Activated T-cell treated with anti-CD3 and anti-CD28 coated beads for 48 hours (primary cell): ENCODE measurements around the gene EAF1.
"Not testable (repeated sequence)": the region's sequence is repeated elsewhere in the genome, so short reads cannot be mapped to it uniquely, and the experiment has no call there.

Experiments
- DNase-seq: peaks from one replicate; pipeline ENCODE4 v3.0.0-alpha.2; 2020; ENCODE audit warnings: low read depth

EAF1 gene

DNA sequence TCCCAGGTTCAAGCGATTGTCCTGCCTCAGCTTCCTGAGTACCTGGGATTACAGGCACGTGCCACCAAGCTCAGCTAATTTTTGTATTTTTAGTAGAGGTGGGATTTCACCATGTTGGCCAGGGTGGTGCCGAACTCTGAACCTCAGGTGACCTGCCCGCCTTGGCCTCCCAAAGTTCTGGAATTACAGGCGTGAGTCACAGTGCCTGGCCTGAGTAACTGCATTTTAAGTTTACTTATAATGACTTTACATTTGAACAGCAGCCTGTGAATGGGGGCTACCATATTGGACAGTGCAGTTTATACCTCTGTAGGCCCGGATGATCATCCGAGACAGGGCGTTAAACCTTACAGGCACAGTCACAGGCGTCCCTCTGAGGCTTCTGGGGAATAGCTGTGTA, 24.8 kb downstream of the EAF1 start:
- DNase-seq, result no peak

DNA sequence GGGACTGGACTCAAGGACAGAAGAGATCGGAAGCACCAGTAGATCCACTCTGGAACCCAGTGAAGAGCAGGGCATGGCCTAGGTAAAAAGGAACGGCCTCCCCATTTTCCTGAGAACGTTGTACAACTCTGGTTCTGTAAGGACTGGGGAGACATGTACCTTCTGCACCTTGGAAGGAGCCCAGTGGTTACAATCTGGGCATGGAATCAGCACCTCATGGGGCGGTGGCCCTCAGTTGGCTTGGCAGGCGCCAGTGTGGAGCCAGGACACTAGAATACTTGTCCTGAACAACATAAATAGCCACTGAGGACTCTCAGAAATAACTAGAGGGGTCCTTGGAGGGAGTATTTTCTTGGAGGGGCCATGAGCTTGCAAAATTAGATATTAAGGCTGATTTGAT, 25.6 kb downstream of the EAF1 start:
- DNase-seq, result no peak

DNA sequence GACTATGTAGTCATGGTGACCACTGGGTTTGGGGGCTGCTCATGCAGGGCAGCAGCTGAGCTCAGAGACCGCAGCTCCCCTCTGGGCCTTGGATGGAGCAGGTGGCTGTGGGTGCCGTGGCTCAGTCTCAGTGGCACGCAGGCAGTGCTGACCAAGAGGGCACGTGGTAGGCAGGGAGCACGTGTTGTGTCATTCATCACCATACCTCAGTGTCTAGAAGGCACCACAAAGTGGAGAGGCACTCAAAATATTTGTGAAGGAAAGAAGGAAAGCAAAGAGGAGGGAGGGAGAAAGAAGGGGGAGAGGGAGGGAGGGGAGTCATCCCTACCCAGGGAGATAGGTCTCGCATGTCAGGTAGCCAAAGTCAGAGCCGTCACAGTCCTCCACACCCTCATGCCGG, 26.1 kb downstream of the EAF1 start:
- DNase-seq, result no peak

DNA sequence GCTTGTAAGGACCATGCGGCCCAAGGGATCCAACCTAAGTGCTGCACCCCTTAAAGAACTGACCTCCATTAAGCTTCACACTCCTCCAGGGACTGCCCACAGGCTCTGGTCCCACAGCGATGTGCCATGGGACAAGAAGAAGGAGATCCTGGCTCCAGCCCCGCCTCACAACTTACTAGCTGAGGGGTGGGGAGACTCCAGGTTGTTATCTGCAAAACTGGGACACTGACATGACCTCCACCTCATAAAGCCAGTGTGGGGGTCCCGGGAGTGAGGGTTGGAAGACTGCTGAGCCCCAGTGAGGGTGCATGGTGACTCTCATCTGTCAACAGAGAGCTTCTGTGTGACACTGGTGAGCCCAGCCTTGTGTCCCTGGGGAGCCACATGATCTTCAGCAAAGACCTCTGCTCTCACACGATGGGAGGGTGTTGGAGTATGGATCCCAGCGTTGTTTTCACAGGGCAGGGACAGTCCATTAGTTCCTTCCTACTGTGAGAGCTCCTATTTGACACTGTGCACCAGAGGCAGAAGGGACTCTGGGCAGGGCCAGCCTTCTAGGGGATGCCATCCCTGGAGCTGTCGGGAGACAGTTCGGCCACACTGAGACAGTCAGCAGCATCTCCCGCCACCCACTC, 26.7 kb downstream of the EAF1 start:
- no peak for DNase-seq

DNA sequence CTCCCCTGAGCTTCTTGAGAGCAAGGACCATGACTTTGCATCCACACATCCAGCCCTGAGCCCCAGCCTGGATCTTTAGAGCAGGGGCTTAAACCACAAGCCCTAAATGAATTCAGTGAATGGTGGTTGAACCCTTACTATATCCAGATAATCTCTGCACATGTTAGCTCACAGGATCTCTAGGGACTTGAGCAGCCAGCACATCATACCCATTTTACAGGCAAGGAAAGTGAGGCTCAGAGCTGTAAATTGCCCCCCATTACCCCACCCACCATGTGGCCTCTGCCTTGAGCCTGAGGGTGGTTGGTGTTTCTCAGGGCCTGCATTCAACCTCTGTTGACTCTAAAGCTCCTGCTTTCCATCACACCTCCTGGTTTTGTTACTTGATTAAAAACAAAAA, 27.6 kb downstream of the EAF1 start:
- DNase-seq, result no peak

DNA sequence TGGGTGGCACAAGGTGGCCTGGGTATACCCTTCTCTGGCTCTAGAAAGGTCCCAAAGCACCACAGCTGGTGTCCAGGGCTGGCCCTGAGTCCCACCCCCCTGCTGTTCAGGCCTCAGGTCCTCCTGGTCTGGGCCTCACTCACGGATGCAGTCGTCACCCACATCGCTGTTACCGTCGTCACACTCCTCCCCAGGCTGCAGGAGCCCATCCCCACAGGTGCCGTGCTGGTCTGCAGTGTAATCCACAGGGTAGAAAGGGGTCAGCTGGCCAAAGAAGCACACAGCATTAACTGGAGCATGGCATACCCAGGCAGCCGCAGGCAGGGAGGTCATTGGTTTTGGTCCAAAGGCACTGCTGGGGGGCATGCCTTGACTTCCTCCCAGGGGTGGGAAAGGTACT, 28.4 kb downstream of the EAF1 start:
- DNase-seq, result no peak

DNA sequence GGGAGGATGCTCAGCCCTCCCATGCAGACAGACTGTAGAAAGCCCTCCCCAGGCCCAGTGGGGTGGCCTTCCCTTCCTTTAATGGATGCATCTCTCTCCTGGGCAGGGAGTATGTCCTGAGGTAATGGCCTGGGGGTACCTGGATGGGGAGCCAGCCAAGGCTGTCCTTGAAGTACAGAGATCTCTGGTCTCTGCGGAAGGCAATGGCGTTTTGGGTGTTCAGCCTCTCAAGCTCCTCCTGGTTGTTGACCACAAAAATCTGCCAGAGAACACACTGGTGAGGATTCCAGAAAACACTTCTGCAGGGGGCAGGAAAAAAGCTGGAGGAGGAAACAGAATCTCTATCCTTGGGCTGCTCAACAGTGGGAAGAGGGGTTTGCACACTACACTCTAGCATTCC, 28.9 kb downstream of the EAF1 start:
- DNase-seq, result no peak

DNA sequence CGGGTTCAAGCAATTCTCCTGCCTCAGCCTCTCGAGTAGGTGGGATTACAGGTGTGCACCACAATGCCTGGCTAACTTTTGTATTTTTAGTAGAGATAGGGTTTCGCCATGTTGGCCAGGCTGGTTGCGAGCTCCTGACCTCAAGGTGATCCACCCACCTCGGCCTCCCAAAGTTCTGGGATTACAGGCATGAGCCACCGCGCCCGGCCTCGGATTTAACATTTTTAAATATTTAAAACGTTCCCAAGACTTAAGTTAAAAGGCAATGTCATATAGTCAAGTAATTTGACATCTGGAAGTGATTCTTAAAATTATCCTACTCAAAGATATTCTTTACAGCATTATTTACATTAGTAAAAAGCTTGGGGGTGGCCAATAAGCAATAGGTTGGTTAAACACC, 29.5 kb downstream of the EAF1 start:
- not testable (repeated sequence) for DNase-seq

DNA sequence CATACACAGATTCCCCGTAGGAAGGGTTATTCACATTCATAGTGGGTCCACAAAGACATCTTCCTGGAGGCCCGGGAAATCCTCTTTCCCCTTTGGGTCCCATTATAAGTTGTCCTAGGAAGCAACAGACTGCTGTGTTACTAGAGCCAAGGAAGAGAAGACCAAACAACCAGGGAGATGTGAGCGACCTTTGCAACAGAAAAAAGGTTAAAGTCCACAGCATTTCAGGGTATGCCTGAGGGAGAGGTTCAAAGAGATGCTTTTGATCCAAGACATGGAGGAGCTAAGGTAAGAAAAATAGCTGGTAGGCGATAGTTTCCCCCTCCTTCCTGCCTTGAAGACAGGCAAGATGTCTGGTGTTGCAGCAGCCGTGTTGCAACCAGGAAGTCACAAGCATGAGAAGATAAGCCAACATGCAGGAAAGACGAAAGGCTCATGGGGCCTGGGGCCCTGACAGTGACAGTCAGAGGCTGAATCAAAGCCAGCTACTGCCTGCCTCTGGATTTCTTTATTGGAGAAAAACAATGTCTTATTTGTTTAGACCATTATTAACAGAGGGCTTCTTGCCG, 30.9 kb downstream of the EAF1 start:
- DNase-seq, result no peak

DNA sequence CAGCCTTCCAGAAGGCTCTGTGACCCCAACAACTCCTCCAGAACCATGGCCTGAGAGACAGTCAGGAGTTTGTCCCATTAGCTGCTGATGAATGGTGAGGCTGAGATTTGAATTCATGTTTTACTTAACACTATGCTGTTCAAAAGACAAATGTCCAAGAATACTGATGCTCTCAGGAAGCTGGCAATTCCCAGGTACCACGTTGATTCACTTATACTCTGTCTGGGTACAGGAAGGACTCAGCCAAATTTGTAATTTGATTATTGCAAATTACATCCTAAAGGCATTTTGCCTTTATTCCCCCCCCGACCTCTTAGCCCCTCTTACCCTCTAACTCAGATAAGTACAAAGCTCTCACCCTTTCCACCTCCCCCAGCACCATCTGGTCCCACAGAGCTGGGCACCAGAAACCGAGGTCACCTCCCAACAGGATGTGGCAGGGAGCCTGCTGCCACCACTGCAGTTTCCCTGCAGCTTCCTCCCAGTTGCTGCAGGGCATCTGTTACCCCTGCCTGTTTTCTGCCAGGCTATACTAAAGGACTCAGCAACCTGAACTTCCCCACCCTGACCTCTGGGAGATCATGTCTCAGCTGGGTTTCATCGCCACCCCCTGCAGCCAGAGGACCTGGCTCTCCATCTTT, 33.6 kb downstream of the EAF1 start:
- no peak for DNase-seq

DNA sequence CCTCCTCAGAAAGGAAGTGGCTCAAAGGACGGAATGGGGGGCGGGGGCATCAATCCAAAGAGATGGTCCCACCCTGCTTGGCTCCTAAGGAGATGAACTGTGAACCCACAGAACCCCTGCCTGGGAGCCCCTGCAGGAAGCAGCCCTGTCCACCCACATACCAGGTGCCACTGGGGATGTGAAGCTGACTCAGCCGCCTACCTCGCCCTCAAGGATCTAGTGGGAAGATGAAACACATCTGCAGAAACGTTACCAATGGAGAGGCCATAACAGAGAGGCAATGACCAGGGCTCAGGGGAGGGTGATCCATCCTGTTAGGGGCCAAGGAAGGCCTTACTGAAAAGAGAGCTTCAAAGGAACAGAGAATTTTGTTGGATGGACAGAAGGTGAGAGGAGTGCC, 35.1 kb downstream of the EAF1 start:
- DNase-seq, result no peak

DNA sequence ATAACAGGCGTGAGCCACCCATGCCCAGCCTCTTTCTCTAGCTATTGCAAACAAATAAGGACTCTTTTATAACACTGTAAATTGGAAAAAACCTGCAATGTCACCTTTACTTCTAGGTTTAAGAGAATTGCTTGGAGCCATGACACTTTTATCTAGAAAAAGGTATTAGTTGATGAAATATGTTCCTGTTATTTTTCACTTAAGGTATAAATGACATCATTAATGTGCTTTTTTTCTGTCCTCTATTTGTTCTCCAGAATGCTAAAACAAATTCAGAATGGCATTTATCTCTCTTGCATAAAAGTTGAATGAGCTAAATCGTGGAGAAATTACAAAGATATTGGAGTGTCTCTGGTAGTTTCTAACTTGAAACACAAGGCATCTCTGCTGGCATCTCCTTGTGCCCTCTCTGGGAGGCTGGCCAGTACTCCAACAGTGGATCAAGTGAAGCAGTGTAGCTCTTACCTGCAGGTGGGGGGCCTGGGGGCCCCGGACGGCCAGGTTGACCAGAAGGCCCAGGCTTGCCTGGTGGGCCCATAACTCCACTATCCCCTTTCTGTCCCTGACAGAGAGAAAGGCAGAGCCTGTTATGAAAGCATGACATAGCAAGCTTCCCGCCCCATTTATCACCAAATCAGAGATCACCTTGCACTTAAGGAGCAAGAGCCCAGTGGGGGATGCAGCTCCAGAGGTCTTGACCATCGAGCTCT, 38.6 kb downstream of the EAF1 start:
- no peak for DNase-seq

DNA sequence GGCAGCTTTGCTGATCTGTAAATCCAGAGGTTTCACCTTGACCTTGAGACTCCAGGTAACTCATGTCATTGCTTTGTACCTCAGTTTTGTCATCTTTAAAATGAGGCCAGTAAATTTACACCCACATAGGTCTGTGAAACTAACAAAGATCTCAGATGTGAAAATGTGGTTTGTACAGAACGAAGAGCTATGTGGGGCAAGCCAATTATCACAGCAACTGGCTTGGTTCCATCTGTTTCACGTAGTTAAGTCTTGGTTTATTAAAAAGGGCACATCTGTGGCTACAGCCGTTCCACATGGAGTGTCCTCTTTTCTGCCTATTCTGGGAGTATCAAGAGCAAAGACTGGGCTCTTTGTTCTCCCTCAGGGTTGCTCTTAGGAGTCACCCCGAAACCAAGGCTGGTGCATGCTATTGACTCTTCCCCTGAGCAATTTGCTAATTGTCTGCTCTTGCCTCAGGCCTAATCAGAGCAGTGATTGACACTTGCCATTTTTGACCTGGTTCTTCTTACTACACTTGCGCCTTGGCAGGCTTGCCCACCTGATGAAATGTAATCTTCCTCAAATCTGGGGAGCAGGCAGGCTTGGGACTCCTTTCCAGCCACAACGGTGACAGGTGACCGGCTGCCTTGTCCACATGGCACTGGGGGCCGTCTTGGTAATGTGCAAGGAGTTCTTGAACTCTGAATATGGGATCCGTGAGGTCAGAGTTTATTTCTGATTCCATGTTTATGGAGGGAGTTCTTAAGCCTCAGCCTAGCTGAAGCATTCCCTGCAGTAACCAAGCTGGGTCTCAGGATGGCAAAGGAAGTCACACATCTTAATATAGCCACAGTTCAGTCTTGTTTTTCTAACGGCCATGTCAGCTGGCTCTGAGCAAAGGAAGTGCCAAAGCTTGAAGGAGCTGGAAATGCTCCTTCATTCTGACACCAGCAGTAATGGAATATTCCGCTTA, 40.1 kb downstream of the EAF1 start:
- no peak for DNase-seq

DNA sequence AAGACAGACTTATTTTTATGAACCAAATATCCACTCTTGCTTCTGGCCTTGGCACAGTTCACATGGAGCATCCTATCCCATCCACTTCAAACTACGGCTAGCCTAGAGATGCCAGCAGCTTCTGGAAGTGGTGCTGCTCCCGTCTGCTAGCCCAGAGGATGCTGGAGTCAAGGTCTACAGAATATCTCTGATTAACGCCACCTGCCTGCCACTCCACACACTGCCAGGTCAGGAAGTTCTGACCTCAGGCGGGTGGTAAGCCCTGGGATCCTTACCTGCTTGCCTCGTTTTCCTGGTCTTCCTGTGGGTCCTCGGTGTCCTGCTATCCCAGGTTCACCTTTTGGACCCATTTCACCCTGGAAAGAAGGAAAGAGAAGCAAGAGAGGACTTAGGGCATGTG, 42.9 kb downstream of the EAF1 start:
- no peak for DNase-seq

DNA sequence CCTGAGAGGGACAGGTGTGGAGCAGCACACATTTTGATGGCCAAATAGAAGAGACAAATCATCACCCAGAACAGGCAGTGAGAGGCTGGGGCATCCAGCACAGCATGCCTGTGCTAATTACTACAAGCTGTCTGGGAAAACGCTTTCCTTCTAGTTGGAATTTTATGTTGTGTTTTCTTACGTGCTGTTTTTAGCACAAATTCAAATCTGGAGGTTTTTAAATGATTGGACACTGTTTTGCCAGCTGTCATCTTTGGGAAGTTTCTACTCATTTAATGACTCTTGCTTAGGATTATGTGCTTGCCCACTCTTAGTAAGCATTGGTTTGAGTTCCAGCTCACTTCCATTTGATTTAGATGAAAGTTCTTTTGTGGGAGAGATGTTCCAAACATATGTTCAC, 43.5 kb downstream of the EAF1 start:
- no peak for DNase-seq

DNA sequence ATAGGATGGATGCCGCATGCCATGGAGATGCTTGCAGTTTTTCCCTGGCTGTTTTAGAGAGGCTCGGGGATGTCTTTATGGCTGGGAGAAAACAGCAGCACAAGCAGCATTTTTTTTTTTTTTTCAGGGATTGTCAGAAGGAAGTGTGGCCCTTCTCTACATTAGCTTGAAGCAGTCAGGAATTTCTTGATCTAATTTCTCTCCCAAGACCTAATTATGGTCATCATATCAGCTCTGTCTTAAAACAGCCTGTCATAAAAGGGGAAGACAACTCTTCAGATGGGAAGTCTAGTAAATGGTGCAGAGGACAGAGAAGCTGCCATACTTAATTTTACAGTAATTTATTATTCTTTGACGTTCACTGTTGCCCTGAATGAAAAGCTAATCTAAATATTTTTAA, 44.5 kb downstream of the EAF1 start:
- DNase-seq, result no peak

DNA sequence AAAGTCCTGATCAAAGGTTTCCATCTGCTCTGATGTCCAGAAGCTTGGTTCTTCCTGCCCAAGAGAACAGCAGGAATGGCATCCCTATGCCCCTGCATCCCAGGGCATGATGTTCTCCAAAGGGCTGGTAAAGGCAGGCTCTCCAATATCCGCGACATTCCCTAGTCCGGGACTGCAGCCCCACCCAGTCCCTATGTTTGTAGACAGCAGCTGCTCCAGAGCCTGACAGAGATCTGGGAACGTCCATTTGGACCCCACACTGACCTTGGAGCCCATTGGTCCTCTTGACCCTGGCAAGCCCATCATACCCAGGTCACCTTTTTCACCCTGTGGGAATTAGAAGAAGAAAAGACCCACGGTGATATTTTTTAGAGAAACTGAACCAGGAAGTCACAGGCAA, 47.8 kb downstream of the EAF1 start:
- DNase-seq, result no peak

DNA sequence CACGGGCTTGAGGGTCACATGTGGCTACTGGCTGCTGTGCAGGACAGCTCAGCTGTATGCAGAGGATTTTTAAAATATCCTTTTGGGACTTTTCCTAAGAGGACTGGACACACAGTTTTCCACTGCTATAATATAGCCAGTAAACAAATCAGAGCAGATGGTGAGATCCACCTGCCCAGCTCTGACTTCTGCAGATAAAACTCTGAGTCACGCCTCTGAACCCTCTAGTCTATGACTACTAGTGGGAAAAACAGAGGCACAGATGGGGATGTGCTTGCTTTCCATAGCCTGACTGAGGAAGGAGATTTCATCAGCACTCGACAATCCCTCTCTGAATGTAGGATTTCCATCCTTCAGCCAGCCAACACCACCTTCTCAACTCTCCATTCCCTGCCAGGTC, 49.0 kb downstream of the EAF1 start:
- no peak for DNase-seq

DNA sequence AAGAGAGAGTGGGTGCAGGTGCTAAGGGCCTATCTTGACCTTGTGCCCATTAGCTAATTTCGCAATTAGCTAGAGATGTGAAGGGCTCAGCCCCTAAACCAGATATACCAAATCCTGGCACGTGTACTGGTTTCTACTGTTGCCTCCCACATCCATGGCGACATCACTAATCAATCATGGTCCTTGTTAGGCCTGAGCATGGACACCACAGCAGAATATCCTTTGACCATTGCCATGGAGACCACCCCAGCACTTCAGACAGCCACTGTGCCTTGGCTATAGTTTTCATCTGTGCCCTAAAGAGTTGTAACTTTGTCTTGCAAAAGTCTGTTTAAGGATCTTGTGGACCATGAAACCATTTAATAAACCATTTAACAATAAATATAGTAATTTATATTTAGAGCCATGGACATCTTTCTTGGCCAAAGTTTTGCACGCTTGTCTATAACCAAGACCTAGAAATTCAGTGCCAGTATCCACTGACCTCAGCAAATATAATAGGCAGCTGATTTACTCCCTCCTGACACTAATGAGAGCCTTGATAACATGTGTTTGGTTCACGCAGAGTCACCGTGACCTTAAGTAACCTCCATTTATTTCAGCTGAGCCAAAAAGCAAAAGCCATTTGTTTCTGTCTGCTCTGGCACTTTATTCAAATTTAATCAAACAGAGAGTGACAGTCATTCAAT, 50.7 kb downstream of the EAF1 start:
- DNase-seq, result no peak

DNA sequence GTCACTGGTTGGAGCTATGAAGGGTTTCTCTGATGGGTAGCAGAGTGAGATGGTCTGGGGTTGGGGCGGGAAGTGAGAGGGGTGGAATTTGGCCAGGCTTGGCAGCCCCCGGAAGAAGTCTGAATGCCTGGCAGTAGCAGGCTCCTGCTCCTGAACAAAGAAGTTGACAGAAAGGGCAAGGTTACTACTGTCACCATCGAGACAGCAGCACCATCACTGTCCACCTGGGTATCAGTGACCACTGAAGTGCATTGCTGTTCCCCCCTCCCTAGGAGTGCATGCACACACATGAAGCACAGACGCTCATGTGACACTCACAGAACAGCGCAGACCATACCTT, 51.2 kb downstream of the EAF1 start:
- DNase-seq, result no peak

DNA sequence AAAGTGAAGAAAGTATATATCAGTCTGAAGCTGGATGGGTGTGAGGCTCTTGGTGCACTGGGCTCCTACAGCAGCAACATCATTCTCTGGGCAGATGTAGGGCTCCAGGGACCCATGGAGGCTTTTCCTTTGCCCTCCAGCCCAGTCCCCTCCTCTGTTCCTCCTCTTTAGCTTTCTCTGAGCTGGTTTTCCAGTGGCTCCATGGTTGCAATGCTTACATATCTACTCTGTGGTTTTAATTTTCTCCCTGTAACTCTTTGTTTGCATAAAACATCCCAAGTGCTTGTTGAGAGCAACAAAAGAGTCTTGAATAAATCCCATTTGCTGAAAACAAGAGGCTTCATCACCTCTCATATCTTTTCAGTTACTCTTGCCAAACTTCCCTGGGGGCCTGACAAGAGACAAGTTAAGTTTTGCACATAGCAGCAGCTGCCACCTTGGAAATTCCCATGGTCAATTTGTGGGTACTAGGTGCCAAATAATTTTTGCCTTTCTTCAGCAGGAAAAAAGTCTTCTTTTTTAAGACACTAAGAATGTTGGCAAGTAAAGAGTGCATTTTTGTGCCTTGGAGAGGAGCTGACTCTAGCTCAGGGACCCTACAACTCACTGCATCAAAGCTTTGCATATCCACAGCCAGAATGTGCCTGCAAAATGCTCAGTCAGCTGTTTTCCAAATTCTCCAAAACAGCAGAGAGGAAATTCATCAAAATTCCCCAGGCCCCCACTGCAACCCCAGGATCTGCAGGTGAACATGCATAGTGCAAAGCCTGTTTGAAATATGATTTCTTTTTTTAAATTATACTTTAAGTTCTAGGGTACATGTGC, 52.2 kb downstream of the EAF1 start:
- DNase-seq, result no peak
